SK-N-SH (cell line): ENCODE data around the gene TTC16.

Source experiments
- CTCF ChIP-seq: fragments of 200-600 bp; sonication (generic); IDR thresholded peaks from 2 replicates; pipeline ENCODE4 v1.6.1; 2017; ENCODE audit warnings: antibody characterized with exemption, mild to moderate bottlenecking, moderate library complexity
- EP300 ChIP-seq, 2 experiments: IDR thresholded peaks; 2 replicates each; pipeline versions ENCODE4 v1.4.0 to v1.6.1; 2012; ENCODE audit warnings: borderline replicate concordance in 1 of 2, low read depth in 1 of 2, low read length in 1 of 2
- EZH2phosphoT487 ChIP-seq: fragments of 200-600 bp; sonication (generic); IDR thresholded peaks from 2 replicates; pipeline ENCODE4 v1.6.1; 2017; ENCODE audit warnings: low read depth, mixed run types, mild to moderate bottlenecking, antibody characterized with exemption, moderate library complexity, borderline replicate concordance
- MXI1 ChIP-seq: IDR thresholded peaks from 2 replicates; pipeline ENCODE4 v1.6.1; 2012; ENCODE audit warnings: mild to moderate bottlenecking, low read depth, low read length, improper control_type of control experiment
- RCOR1 ChIP-seq: fragments of 150-350 bp; IDR thresholded peaks from 2 replicates; pipeline ENCODE4 v1.6.1; 2017; ENCODE audit warnings: antibody characterized with exemption, low read length
- TAF1 ChIP-seq: IDR thresholded peaks from 2 replicates; pipeline ENCODE4 v1.6.1; 2012; ENCODE audit warnings: low read depth, mild to moderate bottlenecking, low read length, moderate library complexity, borderline replicate concordance

- TF ChIP-seq CTCF: peak; percentile 46
- TF ChIP-seq TAF1: no peak
- no peak for TF ChIP-seq EP300 (IDR thresholded peaks at IDR 0.05; ENCODE audit: borderline replicate concordance in 1 of 2, low read depth in 1 of 2, low read length in 1 of 2)
- no peak for TF ChIP-seq EZH2phosphoT487
- TF ChIP-seq RCOR1: no peak
- no peak for TF ChIP-seq MXI1
Measured at GRCh38 chr9:127763918-127764384, 48.1 kb downstream of the TTC16 start.
